ENCODE measurements around the gene UTP4.
"Not testable (repeated sequence)": the region's sequence is repeated elsewhere in the genome, so short reads cannot be mapped to it uniquely, and the experiment has no call there.

UTP4 gene

DNA sequence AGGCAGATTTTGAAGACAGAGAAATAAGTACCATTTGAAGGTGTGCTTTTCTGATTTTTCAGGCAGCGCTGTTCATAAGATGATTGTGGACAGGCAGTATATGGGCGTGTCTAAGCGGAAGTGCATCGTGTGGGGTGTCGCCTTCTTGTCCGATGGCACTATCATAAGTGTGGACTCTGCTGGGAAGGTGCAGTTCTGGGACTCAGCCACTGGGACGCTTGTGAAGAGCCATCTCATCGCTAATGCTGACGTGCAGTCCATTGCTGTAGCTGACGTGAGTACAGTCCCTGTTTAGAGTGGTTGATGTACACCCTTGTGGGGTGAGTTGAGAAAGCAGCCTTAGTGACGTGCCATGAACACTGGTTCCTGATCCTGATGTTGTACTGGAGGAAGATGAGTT is 10.7 kb downstream of the UTP4 start:
- H3K4me3 ChIP-seq (ENCODE audit: low read depth, low read length) = no peak overlapping the region
- peak; percentile 33 for TF ChIP-seq CTCF (IDR thresholded peaks at IDR 0.05; ENCODE audit: low read depth, low read length, missing control alignments)
- no peak for DNase-seq (ENCODE audit: low read depth)

DNA sequence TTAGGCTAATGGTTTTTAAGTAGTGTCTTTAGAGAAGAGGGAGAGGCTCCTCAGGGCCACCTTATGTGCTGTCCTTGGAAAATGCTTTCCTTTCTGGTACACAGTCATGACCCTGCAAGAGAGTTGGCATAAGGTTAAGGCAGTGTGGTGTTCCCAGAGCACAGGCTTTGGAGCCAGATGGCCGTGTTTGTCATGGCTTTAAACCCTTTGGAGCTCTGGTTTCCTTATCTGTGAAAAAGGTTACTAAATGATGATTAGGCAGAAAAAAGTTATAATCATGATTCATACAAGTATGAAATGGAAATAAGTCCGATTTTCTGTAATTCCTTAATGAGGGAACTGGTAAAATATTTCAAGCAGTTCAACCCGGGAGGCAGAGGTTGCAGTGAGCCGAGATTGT is 13.2 kb downstream of the UTP4 start:
- TF ChIP-seq CTCF (IDR thresholded peaks at IDR 0.05; ENCODE audit: low read depth, low read length, missing control alignments) = no peak
- DNase-seq (ENCODE audit: low read depth) = no peak
- no peak overlapping the region for H3K4me3 ChIP-seq (ENCODE audit: low read depth, low read length)

DNA sequence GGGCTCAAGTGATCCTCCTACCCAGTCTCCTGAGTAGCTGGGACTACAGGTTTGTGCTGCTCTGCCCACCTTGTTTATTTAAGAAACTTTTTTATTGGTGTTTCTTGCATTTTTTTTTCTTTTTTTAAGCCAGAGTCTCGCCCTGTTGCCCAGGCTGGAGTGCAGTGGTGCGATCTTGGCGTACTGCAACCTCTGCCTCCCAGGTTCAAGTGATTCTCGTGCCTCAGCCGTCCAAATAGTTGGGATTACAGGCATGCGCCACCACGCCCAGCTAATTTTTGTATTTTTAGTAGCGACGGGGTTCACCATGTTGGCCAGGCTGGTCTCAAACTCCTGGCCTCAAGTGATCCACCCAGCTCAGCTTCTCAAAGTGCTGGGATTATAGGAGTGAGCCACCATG is 17.2 kb downstream of the UTP4 start:
- DNase-seq (ENCODE audit: low read depth); H3K4me3 ChIP-seq (ENCODE audit: low read depth, low read length): not testable (repeated sequence)

GRCh38 chr16:69150146-69150865 is 17.9 kb downstream of the UTP4 start:
- DNase-seq (ENCODE audit: low read depth) = no peak
- no peak overlapping the region for H3K4me3 ChIP-seq (ENCODE audit: low read depth, low read length)
- TF ChIP-seq CTCF (IDR thresholded peaks at IDR 0.05; ENCODE audit: low read depth, low read length, missing control alignments) = peak; percentile 65

GRCh38 chr16:69157196-69157595 is 24.7 kb downstream of the UTP4 start:
- TF ChIP-seq CTCF (IDR thresholded peaks at IDR 0.05; ENCODE audit: low read depth, low read length, missing control alignments) = no peak
- DNase-seq (ENCODE audit: low read depth) = no peak
- H3K4me3 ChIP-seq (ENCODE audit: low read depth, low read length) = no peak overlapping the region

DNA sequence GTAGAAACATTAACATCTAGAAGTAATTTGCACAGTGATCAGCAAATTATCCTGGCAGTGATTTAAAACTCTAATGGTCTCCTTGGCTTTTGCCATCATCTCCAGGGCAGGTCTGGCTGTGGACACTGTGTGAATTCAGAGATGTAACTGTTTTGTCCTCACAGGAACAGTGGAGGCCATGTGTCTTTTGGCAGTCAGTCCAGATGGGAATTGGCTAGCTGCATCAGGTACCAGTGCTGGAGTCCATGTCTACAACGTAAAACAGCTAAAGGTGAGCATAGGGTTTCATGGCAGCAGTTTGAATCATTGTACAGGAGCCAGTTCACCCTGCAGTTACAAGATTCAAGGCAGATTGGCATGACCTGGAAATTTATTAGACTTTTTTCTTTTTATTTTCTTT is 27.7 kb downstream of the UTP4 start:
- DNase-seq (ENCODE audit: low read depth) = no peak
- H3K4me3 ChIP-seq (ENCODE audit: low read depth, low read length) = no peak overlapping the region
- TF ChIP-seq CTCF (IDR thresholded peaks at IDR 0.05; ENCODE audit: low read depth, low read length, missing control alignments) = no peak

DNA sequence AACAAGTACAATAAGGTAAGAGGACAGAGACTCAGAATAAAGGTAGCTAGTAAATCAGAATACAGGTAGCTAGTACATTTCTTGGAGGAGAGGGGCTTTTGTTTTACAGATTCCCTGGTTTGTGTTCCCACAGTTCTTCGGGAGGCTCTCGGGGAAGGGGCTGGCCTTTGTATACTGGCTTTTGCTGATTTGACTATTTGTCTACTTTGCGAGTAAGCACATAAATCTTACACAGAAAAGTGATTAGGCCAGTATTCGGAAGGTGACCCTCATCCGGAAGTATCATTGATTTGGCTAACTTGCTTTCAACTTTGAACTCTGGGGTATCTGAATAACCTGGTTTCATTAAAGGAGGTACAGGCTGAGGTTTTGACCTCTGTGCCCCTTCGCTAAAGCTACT is 33.1 kb downstream of the UTP4 start:
- TF ChIP-seq CTCF (IDR thresholded peaks at IDR 0.05; ENCODE audit: low read depth, low read length, missing control alignments) = no peak
- no peak overlapping the region for H3K4me3 ChIP-seq (ENCODE audit: low read depth, low read length)

More for the DNA sequence above, 33.1 kb downstream of the UTP4 start:
- DNase-seq (ENCODE audit: low read depth) = no peak

Measured in GM12864 (cell line).